H1 (cell line): ENCODE results near the gene DBNDD1. TPM values are rescaled to one million over a fixed set of nuclear protein-coding genes. Genes with fewer than 3 reads are reported as not detected.

Experiments used
- BRCA1 ChIP-seq: IDR thresholded peaks from 2 replicates; pipeline ENCODE4 v1.6.1; 2012; ENCODE audit warnings: low read depth, low read length, improper control_type of control experiment
- CHD2 ChIP-seq: IDR thresholded peaks from 2 replicates; pipeline ENCODE4 v1.6.1; 2012; ENCODE audit warnings: low read length, improper control_type of control experiment
- HDAC2 ChIP-seq, 2 experiments: fragments of 300-600 bp in 1 of 2; sonication (generic) in 1 of 2; IDR thresholded peaks; 2 replicates each; pipeline ENCODE4 v1.6.1; 2011 to 2012; ENCODE audit warnings: low read depth in 2 of 2, low read length in 2 of 2, mild to moderate bottlenecking in 2 of 2, moderate library complexity in 2 of 2, borderline replicate concordance in 1 of 2, inconsistent platforms in 1 of 2
- RAD21 ChIP-seq, 2 experiments: IDR thresholded peaks in 1 of 2; conservative IDR thresholded peaks in 1 of 2; 2 replicates each; pipeline ENCODE4 v1.6.1; 2011; ENCODE audit warnings: low read depth in 2 of 2, low read length in 2 of 2, improper control_type of control experiment in 1 of 2, inconsistent platforms in 1 of 2, mild to moderate bottlenecking in 1 of 2, moderate library complexity in 1 of 2
- YY1 ChIP-seq: IDR thresholded peaks from 2 replicates; pipeline ENCODE4 v1.6.1; 2011; ENCODE audit warnings: low read depth, mild to moderate bottlenecking, low read length
- polyA plus RNA-seq, 7 experiments: library from polyadenylated mRNA; depleted of rRNA in 3 of 7; stranded (reverse) in 5 of 7; unstranded in 2 of 7; fragments of >200 nt in 5 of 7; fragments of 200-250 nt in 2 of 7; gene quantifications; 1 replicate in 5 of 7; 2 replicates in 1 of 7; 4 replicates in 1 of 7; pipeline versions ENCODE4 v1.2.1 to v1.2.3, GENCODE V29; 2011 to 2013; ENCODE audit warnings: missing spikeins in 2 of 7, mixed read lengths in 2 of 7
- total RNA-seq: library from RNA; stranded (reverse); fragmentation: NEBNext Ultra II Directional; extraction: Animal tissue kit (Norgen Biotek cat#: 25700); gene quantifications from 2 replicates; pipeline ENCODE4 v1.2.1, GENCODE V29; 2021

The DBNDD1 gene
- total and polyA plus RNA-seq, 2 of the 8 experiments (the other 6 are each of a cell fraction or from before 2014, with no cell fraction given), result 69.9 to 92.6 TPM

DNA sequence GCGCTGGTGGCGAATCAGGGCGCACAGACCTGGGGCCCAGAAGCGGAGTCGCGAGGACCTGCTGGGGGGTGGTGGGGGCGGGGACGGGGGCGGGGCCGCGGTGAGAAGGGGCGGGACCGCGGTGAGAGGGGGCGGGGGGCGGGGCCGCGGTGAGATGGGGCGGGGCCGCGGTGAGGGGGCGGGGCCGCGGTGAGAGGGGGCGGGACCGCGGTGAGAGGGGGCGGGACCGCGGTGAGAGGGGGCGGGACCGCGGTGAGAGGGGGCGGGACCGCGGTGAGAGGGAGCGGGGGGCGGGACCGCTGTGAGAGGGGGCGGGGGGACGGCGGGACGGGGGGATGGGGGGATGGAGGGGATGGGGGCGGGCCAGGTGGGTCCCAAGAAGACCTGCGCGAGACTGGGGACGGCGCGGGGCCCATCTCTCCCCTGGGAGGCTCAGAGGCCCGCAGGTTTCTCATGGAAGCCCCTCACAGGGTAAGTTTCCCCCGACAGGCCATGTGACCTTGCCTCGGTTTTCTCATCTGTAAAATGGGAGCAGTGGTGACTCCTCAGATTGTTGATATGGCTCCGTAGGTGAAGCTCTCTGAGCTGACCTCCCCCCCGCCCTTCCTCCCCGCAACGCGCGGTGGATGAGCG is 28.6 kb upstream of the DBNDD1 start (continued):
- TF ChIP-seq CHD2 (no peak), YY1 (no peak), RAD21 (IDR thresholded peaks at IDR 0.05 in 1 of 2, conservative IDR thresholded peaks at IDR 0.05 in 1 of 2; ENCODE audit: low read depth in 2 of 2, low read length in 2 of 2) (no peak), BRCA1 (no peak), HDAC2 (IDR thresholded peaks at IDR 0.05; ENCODE audit: borderline replicate concordance in 1 of 2, low read depth in 2 of 2, low read length in 2 of 2) (peak in 1 of 2 experiments; percentile 95; a peak in 2 of 4 replicates)
